Esophagus muscularis mucosa (tissue), 4 donors: Measurements from ENCODE around the gene RIN1. TPM values are rescaled to one million over a fixed set of nuclear protein-coding genes. Genes with fewer than 3 reads are reported as not detected.

Experiments used
- DNase-seq: peaks from one replicate; pipeline ENCODE4 v3.0.0-alpha.2; 2017; ENCODE audit errors: extremely low spot score
- H3K27ac ChIP-seq, 4 donors: fragments of 200-600 bp; sonication (generic); replicated peaks in 1 of 4; 1 replicate in 3 of 4; 2 replicates in 1 of 4; pipeline ENCODE4 v1.5.1; 2016 to 2019; ENCODE audit warnings: mild to moderate bottlenecking in 1 of 4
- H3K27me3 ChIP-seq, 4 donors: fragments of 200-600 bp; sonication (generic); one replicate each; pipeline versions ENCODE4 v1.5.1 to v1.6.0; 2016 to 2019
- H3K36me3 ChIP-seq, 4 donors: fragments of 200-600 bp; sonication (generic); one replicate each; pipeline ENCODE4 v1.5.1; 2016 to 2019
- H3K4me1 ChIP-seq, 4 donors: fragments of 200-600 bp; sonication (generic); one replicate each; pipeline ENCODE4 v1.5.1; 2016 to 2019
- H3K4me3 ChIP-seq, 4 donors: fragments of 200-600 bp; sonication (generic); 1 replicate in 2 of 4; 2 replicates in 2 of 4; pipeline ENCODE4 v1.5.1; 2016 to 2019; ENCODE audit warnings: mild to moderate bottlenecking in 4 of 4, moderate library complexity in 1 of 4
- H3K9me3 ChIP-seq, 4 donors: fragments of 200-600 bp; sonication (generic); 1 replicate in 3 of 4; 2 replicates in 1 of 4; pipeline ENCODE4 v1.5.1; 2016 to 2019
- EP300 ChIP-seq: sonication (generic); formaldehyde crosslinking; IDR thresholded peaks from one replicate; pipeline ENCODE4 v1.6.1; 2017; ENCODE audit warnings: antibody characterized with exemption
- POLR2A ChIP-seq: fragments of 450-650 bp; IDR thresholded peaks from one replicate; pipeline ENCODE4 v1.6.1; 2017; ENCODE audit warnings: antibody characterized with exemption, moderate library complexity, mild to moderate bottlenecking, low read depth
- POLR2AphosphoS5 ChIP-seq, 2 donors: sonication (generic); formaldehyde crosslinking; IDR thresholded peaks; one replicate each; pipeline ENCODE4 v1.6.1; 2017; ENCODE audit warnings: antibody characterized with exemption in 2 of 2
- WGBS: methylation state at CpG from one replicate; pipeline ENCODE4 v1.1.5; 2018; 5-methylcytosine and 5-hydroxymethylcytosine counted together
- intact Hi-C: fragments of 100-400 bp; cut with DNase I; formaldehyde crosslinking; loops from one replicate; pipeline ENCODE4 v1.15.1; 2023
- total RNA-seq, 4 donors: library from RNA; depleted of rRNA; stranded (reverse); fragments of >200 nt; gene quantifications; one replicate each; pipeline versions ENCODE4 v1.1.0 to v1.2.1, GENCODE V29; 2016
- TF ChIP-seq, protein P1 (sequence below), 3 experiments: fragments of 200-600 bp in 2 of 3; fragments of 450-650 bp in 1 of 3; sonication (generic) in 2 of 3; IDR thresholded peaks; one replicate each; pipeline ENCODE4 v1.5.1; 2017 to 2019; ENCODE audit warnings: antibody characterized with exemption in 3 of 3, mild to moderate bottlenecking in 2 of 3, moderate library complexity in 1 of 3

The RIN1 gene
- total RNA-seq, 4 donors from 2014 or later = 3.1 to 6.6 (median 4.5) TPM

DNA sequence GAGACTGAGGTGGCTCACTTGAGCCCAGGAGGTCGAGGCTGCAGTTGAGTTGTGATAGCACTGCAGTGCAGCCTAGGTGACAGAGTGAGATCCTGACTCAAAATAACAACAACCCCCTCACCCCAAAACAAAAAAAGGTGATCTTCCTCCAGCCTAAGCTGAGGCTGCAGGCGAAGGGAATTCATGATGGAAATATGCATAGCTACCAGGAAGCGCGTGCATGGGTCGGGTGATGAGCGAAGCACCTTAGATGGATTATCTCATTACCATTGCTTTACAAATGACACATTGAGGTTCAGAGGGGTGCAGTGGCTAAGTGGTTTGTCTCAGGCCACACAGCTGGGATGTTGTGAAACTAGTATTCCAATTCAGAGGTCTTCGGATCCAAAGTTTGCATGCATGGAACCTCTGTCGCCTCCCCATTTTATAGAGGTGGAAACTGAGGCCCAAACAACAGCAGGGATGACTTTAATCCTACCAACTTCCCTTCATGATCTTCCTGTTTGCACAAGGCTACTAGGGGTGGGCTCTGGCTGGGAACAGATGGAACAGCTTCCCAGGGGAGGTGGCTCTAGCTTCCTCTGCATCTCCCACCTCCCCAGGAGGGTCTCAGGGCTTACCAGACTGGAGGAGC, 30.7 kb upstream of the RIN1 start:
- Histone ChIP-seq H3K4me1 (peaks cover 13 to 22% (median 19%) of the 10 kb centered on the region in 4 donors), H3K27ac (no peak overlapping the region), H3K4me3 (no peak overlapping the region), H3K27me3 (peaks cover 0 to 12% (median 0%) of the 10 kb centered on the region in 4 donors), H3K36me3 (peaks cover 0 to 15% (median 0%) of the 10 kb centered on the region in 4 donors), H3K9me3 (no peaks in the 10 kb centered on the region)
- WGBS = 95% methylated on average over 7 of the region's 8 CpGs
- no peak for DNase-seq
- intact Hi-C loops = no loop called here
- TF ChIP-seq POLR2AphosphoS5 (IDR thresholded peaks at IDR 0.05) (no peak), POLR2A (no peak), EP300 (no peak)
- TF ChIP-seq, protein P1, sequence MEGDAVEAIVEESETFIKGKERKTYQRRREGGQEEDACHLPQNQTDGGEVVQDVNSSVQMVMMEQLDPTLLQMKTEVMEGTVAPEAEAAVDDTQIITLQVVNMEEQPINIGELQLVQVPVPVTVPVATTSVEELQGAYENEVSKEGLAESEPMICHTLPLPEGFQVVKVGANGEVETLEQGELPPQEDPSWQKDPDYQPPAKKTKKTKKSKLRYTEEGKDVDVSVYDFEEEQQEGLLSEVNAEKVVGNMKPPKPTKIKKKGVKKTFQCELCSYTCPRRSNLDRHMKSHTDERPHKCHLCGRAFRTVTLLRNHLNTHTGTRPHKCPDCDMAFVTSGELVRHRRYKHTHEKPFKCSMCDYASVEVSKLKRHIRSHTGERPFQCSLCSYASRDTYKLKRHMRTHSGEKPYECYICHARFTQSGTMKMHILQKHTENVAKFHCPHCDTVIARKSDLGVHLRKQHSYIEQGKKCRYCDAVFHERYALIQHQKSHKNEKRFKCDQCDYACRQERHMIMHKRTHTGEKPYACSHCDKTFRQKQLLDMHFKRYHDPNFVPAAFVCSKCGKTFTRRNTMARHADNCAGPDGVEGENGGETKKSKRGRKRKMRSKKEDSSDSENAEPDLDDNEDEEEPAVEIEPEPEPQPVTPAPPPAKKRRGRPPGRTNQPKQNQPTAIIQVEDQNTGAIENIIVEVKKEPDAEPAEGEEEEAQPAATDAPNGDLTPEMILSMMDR (IDR thresholded peaks at IDR 0.05) = no peak

DNA sequence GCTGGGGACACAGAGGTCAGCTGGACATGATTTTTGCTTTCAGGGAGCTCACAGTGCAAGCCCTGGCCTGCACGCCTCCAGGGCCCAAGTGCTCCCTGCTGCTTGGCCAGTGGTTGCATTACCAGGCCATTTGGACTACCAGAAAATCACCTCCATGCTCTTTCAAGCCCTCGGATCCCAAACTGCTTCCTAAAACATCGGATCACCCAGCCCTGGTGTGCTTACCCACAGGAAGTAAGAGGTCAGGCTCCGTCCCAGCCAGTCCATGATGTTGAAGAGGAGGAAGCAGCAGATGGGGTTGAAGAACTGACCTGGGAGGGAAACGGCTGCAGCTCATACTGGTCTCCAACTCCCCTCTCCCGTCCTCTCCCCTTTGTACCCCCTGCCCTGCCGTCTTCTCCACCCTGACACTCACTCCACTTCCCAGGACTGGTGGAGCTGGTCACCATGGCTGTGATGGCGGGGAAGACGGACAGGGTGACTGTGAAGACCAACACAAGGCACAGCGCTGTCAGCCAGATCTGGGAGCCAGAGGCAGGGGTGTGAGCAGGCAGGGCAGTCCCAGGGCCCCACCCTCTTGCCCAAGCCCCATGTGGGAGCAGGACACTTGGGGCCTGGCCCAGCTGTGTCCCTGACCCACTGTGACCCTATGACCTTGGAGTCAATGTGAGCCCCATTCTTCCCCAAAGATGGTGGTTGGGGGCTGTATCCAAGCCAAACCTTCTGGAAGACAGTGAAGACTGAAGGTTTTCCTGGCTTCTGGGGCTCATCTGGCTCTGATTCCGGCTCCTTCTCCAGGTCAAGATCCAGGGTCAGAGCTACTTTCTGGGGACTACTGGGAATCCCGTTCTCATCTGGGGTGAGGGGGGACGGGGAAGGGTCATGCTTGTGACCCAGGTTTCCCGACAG, 29.7 kb upstream of the RIN1 start:
- no peak overlapping the region for H3K27ac ChIP-seq
- H3K4me1 ChIP-seq = peaks cover 3 to 16% (median 11%) of the 10 kb centered on the region in 4 donors
- DNase-seq = no peak
- peaks cover 0 to 15% (median 0%) of the 10 kb centered on the region in 4 donors for H3K36me3 ChIP-seq
- H3K4me3 ChIP-seq = no peak overlapping the region
- intact Hi-C loops = no loop called here
- H3K9me3 ChIP-seq = no peaks in the 10 kb centered on the region
- WGBS = 71% methylated on average over 14 of the region's 14 CpGs
- TF ChIP-seq, protein P1 (IDR thresholded peaks at IDR 0.05) = no peak
- TF ChIP-seq POLR2AphosphoS5 (IDR thresholded peaks at IDR 0.05) (no peak), EP300 (no peak), POLR2A (no peak)
- peaks cover 0 to 2% (median 0%) of the 10 kb centered on the region in 4 donors for H3K27me3 ChIP-seq

DNA sequence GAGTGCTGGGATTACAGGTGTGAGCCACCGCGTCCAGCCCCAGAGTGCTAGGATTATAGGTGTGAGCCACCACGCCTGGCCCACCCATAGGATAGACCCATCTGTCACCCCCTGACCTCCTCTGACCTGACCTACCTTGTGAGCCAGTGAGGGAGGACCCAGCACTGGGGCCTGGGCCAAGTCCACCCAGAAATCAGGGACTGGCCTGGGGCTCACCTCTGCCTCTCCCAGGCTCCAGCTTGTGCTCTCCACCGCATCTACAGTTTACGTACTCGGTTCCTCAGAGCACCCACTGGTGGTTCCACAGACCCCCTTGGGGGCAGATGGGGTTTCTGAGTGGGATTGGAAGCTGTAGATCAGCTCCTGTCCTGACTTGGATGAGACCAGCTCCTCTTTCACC, 28.9 kb upstream of the RIN1 start:
- H3K27ac ChIP-seq = no peak overlapping the region
- intact Hi-C loops = no loop called here
- no peak overlapping the region for H3K4me3 ChIP-seq
- DNase-seq = no peak
- H3K9me3 ChIP-seq = no peaks in the 10 kb centered on the region
- TF ChIP-seq POLR2A = no peak
- no peak for TF ChIP-seq POLR2AphosphoS5 (IDR thresholded peaks at IDR 0.05)
- no peak for TF ChIP-seq EP300
- TF ChIP-seq, protein P1 (IDR thresholded peaks at IDR 0.05) = no peak
- peaks cover 0 to 15% (median 0%) of the 10 kb centered on the region in 4 donors for H3K36me3 ChIP-seq
- 90% methylated on average over 6 of the region's 6 CpGs for whole genome bisulfite sequencing
- H3K4me1 ChIP-seq = peaks cover 0 to 9% (median 4%) of the 10 kb centered on the region in 4 donors
- no peaks in the 10 kb centered on the region for H3K27me3 ChIP-seq

DNA sequence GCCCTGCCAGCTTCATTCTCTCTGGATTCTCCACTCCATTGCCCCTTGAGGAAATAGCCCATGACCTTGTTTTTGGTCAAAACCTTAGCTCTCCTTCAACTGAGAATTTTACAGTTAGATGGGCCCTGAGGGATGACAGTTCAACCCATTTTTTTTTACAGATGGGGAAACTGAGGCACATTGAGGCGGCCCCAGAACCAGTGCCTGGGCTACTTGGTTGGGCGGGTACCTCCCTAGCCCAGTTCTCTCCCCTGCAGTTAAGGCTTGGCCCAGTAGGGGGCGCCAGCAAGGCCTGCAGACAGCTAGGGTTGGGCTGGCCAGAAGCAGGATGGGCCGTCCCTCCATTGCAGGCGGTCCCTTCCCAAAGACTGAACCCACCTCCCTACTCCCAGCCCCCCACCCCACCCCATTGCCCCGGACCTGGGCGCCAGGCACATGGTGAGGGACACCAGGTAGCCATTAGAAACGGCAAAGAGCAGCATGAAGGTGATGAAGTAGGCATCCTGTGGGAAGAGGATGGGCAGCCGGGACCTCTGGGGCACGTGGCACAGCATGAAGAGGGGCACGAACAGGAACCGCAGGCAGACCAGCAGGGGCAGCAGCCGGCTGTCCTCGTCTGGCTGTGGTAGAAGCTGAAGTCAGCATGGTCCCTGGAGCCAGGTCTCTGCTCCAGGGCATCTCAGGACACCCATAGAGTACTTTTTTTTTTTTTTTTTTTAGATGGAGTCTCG, 27.7 kb upstream of the RIN1 start:
- H3K27me3 ChIP-seq = no peaks in the 10 kb centered on the region
- intact Hi-C loops = no loop called here
- no peak for TF ChIP-seq POLR2A
- TF ChIP-seq, protein P1 (IDR thresholded peaks at IDR 0.05) = peak; percentile 10 to 52 (median 20)
- DNase-seq = no peak
- H3K36me3 ChIP-seq = peaks cover 0 to 13% (median 0%) of the 10 kb centered on the region in 4 donors
- H3K4me1 ChIP-seq = peaks cover 0 to 3% (median 0%) of the 10 kb centered on the region in 4 donors
- no peak overlapping the region for H3K27ac ChIP-seq
- WGBS = 82% methylated on average over 11 of the region's 15 CpGs
- no peaks in the 10 kb centered on the region for H3K9me3 ChIP-seq
- no peak overlapping the region for H3K4me3 ChIP-seq
